ENCODE results near the gene B9D1. TPM values are rescaled to one million over a fixed set of nuclear protein-coding genes. Genes with fewer than 3 reads are reported as not detected.
A peak's percentile ranks its signal among the peaks of the same experiment; 100 is the strongest.

B9D1 gene
- total RNA-seq, 1 experiment from 2014 or later, result 20.0 TPM

DNA sequence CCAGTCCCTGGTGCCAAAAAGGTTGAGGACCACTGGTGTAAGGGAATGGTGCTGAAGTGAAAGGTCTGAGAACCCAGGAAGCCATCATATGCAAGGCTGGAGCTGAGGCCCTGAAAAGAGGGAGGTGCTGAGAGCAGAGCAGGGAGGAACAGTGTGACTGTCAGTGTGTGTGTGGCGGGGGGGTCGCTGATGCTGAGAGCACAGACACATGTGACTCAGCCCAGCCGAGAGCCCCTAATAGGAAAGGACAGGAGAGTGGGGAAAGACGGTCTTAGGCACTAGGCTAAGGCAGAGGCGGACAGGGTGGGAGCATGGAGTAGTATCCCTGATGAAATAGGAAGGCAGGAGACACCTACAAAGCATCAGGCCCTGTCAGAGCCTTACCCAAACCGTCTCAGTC, 1.2 kb downstream of the B9D1 start:
- no peak for DNase-seq (ENCODE audit: low read depth, low spot score)
- Histone ChIP-seq H3K36me3 (ENCODE audit: control insufficient read depth in 1 of 2, insufficient read depth in 2 of 2, low read length in 2 of 2) (peaks cover 7 to 10% of the 10 kb centered on the region in 2 experiments; a peak in 2 of 4 replicates), H3K27me3 (ENCODE audit: insufficient read depth, low read length) (no peaks in the 10 kb centered on the region), H3K4me1 (ENCODE audit: control insufficient read depth in 1 of 2, insufficient read depth in 2 of 2, low read length in 2 of 2) (peaks cover 9 to 28% of the 10 kb centered on the region in 2 experiments), H3K9ac (ENCODE audit: low read length) (peak overlapping the region; percentile 85), H2AFZ (ENCODE audit: low read depth, low read length, poor library complexity, severe bottlenecking) (no peak overlapping the region), H3K4me3 (replicated peaks in 1 of 2; ENCODE audit: low read depth in 1 of 2, low read length in 2 of 2) (peak overlapping the region; percentile 80 to 91), H3K9me2 (ENCODE audit: insufficient read depth) (no peaks in the 10 kb centered on the region), H3K79me2 (ENCODE audit: insufficient read depth, low read length) (0 out of 2 replicates have a peak, but pooled peaks cover 12% of the 10 kb centered on the region), H3K27ac (ENCODE audit: low read depth, low read length) (peak overlapping the region; percentile 76; the same call in 1 of the 2 replicates), H4K20me1 (ENCODE audit: insufficient read depth) (no peaks in the 10 kb centered on the region), H3K9me3 (ENCODE audit: control insufficient read depth in 1 of 2, insufficient read depth in 1 of 2, low read depth in 1 of 2, low read length in 2 of 2) (no peaks in the 10 kb centered on the region), H3K4me2 (ENCODE audit: low read length) (peak overlapping the region; percentile 86)
- ChIA-PET CTCF (interaction anchor here (2.3 to 5.1 kb wide), 4 partner anchors 16 to 405 kb away, joined by 13 to 69 read pairs (median 40); partner anchors contain the start of gene MAPK7), RAD21 (ENCODE audit: low non-redundant PET in 1 of 2, low total read pairs in 2 of 2, uncharacterized antibody in 2 of 2, unreplicated experiment in 2 of 2) (no interaction called here), POLR2A (interaction anchor here (1.9 kb wide), 1 partner anchor 16 kb away, joined by 13 read pairs; the partner anchor contains the start of gene MAPK7)
- intact Hi-C loops (cut with micrococcal nuclease), result loop anchor here (5.0 kb wide), 2 partner anchors 146 to 391 kb away; no protein-coding TSS in a partner anchor
- TF ChIP-seq ZFX (IDR thresholded peaks at IDR 0.05), result no peak
- no peak for TF ChIP-seq SIN3A (IDR thresholded peaks at IDR 0.05; ENCODE audit: low read depth)
- no peak for TF ChIP-seq TCF7L2 (IDR thresholded peaks at IDR 0.05; ENCODE audit: borderline replicate concordance, extremely low read depth, insufficient read depth, insufficient read length)
- TF ChIP-seq EZH2phosphoT487 (IDR thresholded peaks at IDR 0.05; ENCODE audit: borderline replicate concordance), result no peak
- no peak for TF ChIP-seq POLR2AphosphoS5 (IDR thresholded peaks at IDR 0.05; ENCODE audit: low read depth, low read length)
- TF ChIP-seq SRF (IDR thresholded peaks at IDR 0.05; ENCODE audit: low read depth), result no peak
- no peak for TF ChIP-seq CBX3 (IDR thresholded peaks at IDR 0.05; ENCODE audit: low read depth)
- no peak for TF ChIP-seq EZH2 (IDR thresholded peaks at IDR 0.05)
- TF ChIP-seq FOSL1 (IDR thresholded peaks at IDR 0.05; ENCODE audit: low read depth), result no peak
- TF ChIP-seq SP1 (IDR thresholded peaks at IDR 0.05; ENCODE audit: low read depth), result no peak
- no peak for TF ChIP-seq CEBPB (IDR thresholded peaks at IDR 0.05; ENCODE audit: low read depth)
- no peak for ATAC-seq
- BruUV-seq (replicated peaks), result no TSS peak

GRCh38 chr17:19360772-19361171, 1.8 kb downstream of the B9D1 start:
- Histone ChIP-seq H3K27ac (ENCODE audit: low read depth, low read length) (no peak overlapping the region), H3K9ac (ENCODE audit: low read length) (no peak overlapping the region), H3K4me3 (replicated peaks in 1 of 2; ENCODE audit: low read depth in 1 of 2, low read length in 2 of 2) (no peak overlapping the region), H3K4me2 (ENCODE audit: low read length) (peak overlapping the region; percentile 86; the same call in 1 of the 2 replicates), H3K79me2 (ENCODE audit: insufficient read depth, low read length) (0 out of 2 replicates have a peak, but pooled peaks cover 12% of the 10 kb centered on the region), H3K4me1 (ENCODE audit: control insufficient read depth in 1 of 2, insufficient read depth in 2 of 2, low read length in 2 of 2) (peaks cover 9 to 28% of the 10 kb centered on the region in 2 experiments), H4K20me1 (ENCODE audit: insufficient read depth) (no peaks in the 10 kb centered on the region), H3K27me3 (ENCODE audit: insufficient read depth, low read length) (no peaks in the 10 kb centered on the region), H3K9me2 (ENCODE audit: insufficient read depth) (no peaks in the 10 kb centered on the region), H3K36me3 (ENCODE audit: control insufficient read depth in 1 of 2, insufficient read depth in 2 of 2, low read length in 2 of 2) (peaks cover 7 to 10% of the 10 kb centered on the region in 2 experiments; a peak in 2 of 4 replicates), H2AFZ (ENCODE audit: low read depth, low read length, poor library complexity, severe bottlenecking) (no peak overlapping the region), H3K9me3 (ENCODE audit: control insufficient read depth in 1 of 2, insufficient read depth in 1 of 2, low read depth in 1 of 2, low read length in 2 of 2) (no peaks in the 10 kb centered on the region)
- no TSS peak for BruUV-seq (replicated peaks)
- ATAC-seq, result no peak
- ChIA-PET CTCF (interaction anchor here (2.9 kb wide), 1 partner anchor 17 kb away, joined by 41 read pairs; the partner anchor contains the start of gene MAPK7), POLR2A (no interaction called here), RAD21 (ENCODE audit: low non-redundant PET in 1 of 2, low total read pairs in 2 of 2, uncharacterized antibody in 2 of 2, unreplicated experiment in 2 of 2) (no interaction called here)
- intact Hi-C loops (cut with micrococcal nuclease), result loop anchor here (5.0 kb wide), 2 partner anchors 147 to 392 kb away; no protein-coding TSS in a partner anchor
- no peak for DNase-seq (ENCODE audit: low read depth, low spot score)
- TF ChIP-seq CBX3 (IDR thresholded peaks at IDR 0.05; ENCODE audit: low read depth) (no peak), SP1 (IDR thresholded peaks at IDR 0.05; ENCODE audit: low read depth) (no peak), SIN3A (IDR thresholded peaks at IDR 0.05; ENCODE audit: low read depth) (no peak)

All from HCT116 (cell line).